ENCODE results near the gene IRX3.

DNA sequence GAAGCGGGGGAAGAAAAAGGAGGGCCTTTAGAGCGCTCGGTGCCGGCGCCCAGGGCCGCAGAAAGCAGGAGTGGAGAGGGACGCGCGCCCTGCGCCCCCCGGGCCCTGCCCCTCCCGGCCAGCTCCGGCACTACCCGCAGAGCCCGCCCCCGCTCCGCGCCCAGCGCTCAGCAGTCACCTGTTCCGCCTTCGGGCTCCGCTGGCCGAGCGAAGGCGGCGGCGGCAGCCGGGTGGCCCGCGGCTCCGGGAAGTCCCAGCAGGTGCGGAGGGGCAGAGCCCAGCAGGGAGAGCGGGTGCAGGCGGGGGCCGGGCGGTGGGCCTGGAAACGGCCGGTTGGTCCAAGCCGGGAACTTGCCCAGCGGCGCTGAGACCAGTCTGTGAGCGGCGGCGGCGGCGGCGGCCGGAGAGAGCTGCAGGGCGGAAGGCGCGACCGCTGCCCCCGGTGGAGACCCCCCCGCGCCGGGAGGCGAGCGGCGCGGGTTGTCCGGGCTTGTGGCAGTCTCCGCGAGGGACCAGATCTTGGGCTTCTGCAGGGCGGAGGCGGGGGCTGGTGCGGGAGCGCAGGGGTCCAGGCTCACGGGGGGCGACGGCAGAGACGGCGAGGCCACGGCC lies 2.2 kb downstream of the IRX3 start:
- TF ChIP-seq, protein P1, sequence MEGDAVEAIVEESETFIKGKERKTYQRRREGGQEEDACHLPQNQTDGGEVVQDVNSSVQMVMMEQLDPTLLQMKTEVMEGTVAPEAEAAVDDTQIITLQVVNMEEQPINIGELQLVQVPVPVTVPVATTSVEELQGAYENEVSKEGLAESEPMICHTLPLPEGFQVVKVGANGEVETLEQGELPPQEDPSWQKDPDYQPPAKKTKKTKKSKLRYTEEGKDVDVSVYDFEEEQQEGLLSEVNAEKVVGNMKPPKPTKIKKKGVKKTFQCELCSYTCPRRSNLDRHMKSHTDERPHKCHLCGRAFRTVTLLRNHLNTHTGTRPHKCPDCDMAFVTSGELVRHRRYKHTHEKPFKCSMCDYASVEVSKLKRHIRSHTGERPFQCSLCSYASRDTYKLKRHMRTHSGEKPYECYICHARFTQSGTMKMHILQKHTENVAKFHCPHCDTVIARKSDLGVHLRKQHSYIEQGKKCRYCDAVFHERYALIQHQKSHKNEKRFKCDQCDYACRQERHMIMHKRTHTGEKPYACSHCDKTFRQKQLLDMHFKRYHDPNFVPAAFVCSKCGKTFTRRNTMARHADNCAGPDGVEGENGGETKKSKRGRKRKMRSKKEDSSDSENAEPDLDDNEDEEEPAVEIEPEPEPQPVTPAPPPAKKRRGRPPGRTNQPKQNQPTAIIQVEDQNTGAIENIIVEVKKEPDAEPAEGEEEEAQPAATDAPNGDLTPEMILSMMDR (IDR thresholded peaks at IDR 0.05), result no peak
- no peak for TF ChIP-seq POLR2A (IDR thresholded peaks at IDR 0.05)
